Stimulated activated CD4-positive, alpha-beta T cell treated with anti-CD3 and anti-CD28 coated beads, Interleukin-4, amount 100 ng/mL, for 24 hours (primary cell): Measurements from ENCODE around the gene ZFHX3.

ENCODE experiments used
- DNase-seq: peaks from one replicate; pipeline ENCODE4 v3.0.0-alpha.2; 2020

Gene ZFHX3

DNA sequence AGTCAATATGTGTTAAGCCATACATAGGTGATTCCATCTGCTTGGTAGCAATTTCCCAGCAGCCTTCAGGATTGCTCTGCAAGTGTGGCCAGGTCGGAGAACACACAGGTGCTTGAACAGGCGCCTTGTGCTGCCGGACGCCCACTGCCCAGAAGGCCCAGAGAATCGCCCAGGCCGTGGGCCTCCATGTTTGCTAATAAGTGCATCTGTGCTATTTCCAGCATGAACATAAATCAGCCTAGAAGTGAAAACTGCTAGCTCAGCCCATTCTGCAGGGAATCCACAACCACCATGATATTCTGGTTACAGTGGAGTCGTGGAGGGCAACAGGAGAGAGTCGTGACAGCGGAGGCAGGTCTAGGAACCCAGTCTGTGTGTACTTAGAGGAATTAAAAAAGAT, 78.1 kb downstream of the ZFHX3 start:
- no peak for DNase-seq

DNA sequence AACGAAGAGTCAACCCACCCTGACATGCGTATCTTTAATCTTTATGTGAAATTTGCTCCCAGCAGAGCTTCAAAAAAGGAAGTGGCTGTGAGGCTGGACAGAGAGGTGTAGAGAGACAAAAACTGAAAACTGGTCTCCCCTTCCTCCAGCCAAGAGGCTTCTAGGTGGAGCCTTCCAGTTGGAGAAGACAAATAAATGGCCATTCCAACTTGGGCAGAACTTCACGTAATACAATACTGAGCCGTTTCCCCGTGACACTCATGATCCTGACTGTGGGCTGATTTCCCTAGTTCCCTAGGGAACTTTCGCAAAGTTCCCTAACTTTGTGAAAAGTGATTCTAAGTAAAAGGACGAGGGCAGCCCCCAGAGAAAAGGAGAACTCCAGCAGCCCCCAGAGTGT, 78.8 kb downstream of the ZFHX3 start:
- no peak for DNase-seq

DNA sequence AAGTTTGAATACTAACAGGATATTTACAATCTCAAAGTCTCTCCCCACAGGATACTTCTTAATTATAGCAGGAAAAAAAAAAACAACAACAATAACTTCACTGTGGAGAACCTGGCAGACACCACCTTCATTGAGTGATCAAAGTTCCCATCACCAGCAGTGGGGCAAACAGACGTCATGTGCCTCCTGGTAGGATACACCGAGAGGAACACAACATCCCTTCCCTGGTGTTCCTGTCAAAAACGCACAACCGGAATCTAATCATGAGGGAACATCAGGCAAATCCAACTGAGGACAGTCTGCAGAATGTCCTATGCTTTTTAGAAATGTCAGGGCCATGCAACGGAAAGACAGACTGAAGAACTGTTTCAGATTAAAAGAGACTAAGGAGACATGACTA, 80.0 kb downstream of the ZFHX3 start:
- no peak for DNase-seq

DNA sequence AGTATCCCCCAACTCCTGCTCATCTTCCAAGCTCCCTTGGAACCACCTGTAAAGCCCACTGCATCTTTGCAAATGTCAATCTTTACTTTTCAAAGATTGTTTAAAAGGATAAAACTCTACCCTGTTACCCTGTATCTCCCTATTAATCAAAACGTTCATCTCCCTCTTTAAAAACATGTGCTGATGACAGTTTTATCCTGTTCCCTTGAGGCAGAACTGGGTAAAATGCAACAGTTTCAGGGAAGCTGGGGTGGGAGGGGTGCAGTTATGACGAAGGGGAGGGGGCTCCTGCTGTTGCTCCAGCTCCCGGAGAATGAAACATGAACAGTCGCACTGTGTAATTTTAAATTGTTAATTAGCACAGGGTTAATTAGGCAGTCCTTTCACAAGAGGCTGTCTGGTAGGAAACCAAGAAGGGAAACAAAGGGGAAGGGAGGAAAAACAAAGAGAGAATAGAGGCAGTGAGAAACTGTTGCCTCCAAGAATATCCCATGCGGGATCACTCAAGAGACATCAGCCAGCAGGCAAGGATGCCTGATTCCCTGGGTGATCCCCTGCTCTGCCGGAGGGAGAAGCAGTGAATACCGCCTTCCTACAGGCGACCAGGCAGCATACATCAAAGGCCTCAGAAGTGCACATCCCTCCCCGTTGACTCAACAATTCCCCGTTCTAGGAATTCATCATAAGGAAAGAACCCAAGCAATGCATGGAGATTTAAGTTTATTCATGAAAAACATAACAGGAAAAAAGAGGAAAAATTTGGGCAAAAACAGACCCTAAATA, 84.2 kb downstream of the ZFHX3 start:
- no peak for DNase-seq

DNA sequence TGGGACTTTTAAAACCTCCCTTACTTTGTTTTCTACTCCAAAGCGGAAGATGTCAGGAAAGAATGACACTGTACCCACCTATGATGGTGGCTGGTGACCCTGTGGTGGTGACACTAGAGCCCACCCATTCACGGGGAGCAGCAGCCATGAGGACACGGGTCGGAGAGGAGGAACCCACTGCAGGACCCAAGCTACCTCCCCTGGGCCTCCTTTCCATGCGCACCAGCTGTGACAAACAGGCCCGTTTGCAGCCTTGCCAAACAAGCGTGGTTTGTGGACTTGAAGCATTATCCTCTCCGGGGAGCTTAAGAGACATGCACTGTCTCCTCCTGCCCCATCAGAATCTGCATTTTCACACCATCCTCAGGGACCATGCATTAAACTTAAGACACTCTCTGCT, 85.6 kb downstream of the ZFHX3 start:
- DNase-seq: no peak

DNA sequence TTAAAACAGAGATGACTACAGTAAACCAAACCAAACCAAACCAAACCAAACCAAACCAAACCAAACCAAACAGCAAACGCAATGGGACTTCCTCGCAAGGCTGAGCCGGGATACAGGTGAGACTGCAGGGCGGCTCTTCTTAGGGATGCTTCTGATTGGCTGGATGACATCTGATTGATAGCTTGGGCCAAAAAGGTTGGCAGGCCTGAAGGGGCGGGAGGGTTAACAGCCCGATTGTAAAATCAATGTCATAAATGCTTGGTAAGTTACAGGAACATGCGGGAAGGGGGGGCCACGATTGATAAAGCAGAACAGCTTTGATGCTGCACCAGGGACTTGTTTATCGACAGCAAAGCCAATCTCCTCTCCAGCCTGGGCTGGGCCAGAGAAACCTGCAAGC, 86.1 kb downstream of the ZFHX3 start:
- DNase-seq: no peak

DNA sequence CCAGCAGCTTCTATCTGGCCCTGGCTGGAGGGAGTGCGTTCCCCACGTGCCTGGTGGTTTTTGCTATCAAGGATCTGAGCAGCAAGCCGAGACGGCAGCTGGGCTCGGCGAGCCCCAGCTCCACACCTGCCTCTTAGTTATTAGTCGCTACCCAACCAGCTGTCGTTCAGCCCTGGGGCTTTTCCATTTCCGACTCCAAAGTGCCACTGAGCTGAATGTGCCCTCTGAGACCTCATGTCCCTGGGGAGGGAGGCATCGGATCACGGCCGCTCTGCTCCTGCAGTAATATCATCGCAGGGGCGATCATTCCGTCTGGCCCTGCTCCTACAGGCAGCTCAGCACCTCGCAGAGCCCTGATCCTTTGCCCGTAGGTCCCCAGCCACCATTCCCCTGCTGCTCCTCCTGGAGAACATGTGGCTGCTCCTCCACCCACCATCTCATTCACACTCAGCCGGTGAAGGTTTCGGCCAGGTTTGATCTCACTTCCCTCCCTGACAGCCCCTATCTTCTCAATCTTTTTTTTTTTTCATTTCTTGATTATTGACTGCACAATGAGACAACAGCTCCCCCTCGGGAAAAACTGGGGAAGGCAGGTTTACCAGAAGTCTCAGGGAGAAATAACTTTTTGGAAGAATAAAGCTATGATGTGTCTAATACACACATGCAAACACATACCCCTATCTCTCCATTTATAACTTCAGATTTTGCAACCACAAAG, 86.7 kb downstream of the ZFHX3 start:
- no peak for DNase-seq

DNA sequence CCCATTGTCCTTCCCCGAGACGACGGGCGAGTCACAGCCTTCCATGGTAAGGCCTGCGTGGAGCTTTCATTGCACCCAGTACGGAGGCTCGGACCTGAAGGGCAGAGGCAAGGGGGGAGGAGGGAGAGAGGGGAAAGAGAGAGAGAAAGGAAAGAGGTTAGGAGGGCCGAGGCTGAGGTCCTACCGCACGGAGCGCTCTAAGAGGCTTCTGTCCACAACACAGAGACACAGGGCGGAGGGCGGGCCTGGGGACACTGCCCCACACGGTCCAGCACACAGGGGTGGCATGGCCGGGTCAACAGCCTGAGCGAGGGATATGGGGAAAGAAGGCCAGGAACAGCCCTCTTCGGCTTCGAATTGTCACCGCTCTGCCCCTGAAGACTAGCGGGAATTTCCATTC, 87.8 kb downstream of the ZFHX3 start:
- no peak for DNase-seq

DNA sequence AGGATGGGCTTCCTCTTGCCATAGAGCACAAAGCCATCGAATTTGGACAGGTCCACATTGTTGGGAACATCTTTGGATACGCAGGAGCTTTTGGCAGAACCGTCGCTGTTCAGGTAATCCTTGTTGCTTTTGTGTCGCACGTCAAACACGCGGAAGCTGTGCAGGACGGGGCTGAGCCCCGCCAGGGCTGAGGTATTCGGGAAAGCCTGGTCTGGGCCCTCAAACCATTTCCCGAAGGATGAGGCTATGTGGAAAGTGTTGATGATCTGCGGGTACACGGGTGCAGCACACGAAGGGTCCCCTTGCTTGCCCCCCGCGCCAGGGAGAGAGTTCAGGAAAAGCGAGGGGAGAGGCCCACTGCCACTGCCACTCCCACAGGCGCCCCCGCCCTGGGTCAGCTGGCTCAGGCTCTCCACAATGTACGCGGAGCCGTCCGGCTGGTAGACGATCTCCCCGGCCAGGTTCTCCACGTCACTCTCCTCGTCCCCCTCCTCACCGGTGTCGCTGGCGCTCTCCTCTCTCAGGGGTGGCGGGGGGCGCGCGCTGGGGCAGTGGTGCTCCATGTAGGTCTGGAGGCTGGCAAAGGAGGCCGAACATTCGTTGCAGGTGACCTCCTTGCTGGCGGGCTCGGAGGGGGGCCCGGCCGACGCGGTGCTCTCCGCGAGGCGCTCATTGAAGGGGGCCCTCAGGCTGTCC, 88.5 kb downstream of the ZFHX3 start:
- no peak for DNase-seq

DNA sequence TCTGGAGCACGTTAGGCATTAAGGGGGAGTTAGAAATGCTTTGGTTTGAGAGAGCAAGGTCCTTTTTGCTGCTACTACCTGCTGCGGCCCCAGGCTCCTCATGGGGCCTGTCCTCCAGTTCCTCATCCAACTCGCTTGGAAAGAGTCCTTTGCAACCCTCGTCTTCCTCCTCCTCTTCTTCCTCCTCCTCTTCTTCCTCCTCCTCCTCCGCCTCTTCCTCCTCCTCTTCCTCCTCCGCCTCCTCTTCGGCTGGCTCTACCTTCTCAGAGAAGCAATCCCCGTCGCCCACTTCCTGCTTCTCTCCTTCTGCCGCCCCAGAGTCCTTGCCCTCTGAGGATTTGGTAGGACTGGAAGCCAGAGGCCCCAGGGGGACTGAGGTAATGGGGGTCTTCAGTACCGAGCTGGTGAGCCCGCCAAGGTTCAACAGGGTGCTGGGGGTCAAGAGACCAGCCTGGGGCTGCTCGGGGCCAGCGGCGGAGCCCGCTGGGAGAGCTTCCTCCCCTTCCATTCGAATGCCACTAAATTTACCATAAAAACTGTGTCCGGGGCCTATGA, 89.3 kb downstream of the ZFHX3 start:
- DNase-seq: no peak

DNA sequence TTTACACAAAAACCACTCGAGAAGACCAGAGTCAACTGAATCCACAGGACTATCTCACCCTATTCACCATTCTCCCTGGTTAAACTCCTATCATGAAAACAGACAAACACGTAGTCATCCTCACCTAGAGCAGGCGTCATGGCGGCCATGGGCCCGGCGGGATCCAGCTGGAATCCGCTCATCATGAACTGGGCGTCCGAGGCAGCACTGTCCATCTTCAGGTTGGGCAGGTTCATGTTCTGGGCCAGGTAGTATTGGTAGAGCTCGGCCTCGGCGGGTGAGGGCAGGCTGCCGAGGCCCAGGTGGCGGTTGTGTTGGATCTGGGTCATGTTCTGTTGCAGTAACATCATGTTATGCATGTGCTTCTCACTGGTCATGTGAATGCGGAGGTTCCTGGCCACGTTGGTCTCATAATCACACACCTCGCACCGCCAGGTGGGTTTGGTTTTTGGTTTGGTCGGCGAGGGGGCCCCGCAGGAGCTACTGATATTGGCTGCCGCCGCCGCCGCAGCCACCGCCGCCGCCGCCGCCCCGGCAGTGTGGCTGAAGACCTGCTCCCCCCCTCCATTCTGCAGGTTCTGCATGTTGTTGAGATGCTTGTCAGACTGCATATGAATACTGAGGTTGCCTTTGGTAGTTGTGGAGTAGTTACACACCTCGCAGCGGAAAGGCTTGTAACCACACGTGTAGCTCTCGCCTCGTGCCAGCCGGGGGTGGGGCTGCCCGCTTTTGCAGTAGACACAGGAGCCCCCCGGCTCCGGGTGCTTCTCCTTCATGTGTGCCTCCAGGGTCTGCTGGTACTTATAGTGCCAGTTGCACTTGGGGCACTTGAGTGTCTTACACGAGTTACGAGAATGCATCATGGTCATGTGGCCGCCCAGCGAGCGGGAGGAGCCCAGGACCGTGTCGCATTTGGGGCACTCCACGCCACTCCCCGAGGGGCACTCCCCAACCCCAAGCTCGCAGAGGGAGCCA, 90.3 kb downstream of the ZFHX3 start:
- no peak for DNase-seq

DNA sequence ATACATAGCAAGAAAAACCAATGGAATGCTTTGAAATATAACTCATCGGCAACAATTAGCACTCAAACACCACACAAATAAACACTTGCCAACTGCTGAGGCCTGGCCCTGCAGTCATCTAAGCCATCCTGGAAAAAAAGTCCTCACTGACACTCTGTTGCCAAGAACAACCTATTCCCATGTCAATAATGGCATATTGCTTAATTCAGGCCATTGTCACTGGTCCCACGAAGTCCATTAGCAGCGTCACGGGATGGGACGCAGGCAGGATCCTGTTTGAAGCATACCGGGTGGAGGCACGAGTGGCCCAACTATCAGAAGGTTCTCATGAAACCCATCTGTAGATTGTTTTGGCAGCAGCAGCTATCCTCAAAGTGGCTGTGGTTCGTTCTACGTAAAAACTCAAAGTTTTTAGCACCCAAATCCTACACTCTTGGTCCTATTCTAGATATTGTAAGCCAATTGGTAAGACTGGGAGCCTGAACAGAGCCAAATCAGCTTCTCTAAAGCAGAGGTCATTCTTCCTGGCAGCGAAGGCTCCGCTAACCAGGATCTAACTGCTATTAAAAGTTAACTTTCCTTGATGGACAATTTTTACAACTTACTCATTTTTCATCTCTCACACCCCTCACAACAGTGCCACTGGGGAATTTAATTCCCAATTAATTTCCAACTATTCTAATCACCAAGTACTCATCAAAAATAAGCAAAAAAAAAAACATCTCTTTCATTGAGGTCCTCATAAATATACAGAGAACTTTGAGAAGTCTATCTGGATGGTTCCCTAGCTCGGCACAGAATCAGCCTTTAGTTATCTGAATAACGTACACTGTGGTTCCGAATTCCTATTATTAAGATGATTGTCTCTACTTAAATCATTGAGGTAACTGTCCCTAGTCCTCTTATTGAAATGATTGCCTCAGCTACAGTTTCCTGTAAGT, 91.5 kb downstream of the ZFHX3 start:
- DNase-seq: no peak

DNA sequence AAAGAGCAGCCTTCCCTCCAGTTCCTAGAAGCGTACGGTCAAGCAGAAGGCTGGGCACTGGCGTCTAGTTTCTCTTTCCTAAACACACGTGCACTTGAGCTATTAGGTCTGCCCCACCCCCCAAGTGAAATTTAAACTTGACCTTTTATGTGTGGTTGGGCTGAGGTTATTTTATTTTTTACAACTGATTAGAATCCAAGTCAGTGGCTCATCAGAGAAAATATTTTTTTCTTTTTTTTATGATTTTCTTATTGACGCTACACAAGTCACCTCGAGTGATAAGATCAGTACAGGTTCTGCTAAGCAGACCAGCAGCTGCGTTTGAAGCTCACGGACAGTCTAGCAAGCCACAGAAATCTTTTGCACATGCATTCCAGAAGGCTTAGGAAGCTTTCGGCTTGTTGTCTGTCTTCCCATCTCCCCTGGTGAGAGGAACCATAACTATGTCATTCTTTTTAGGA, 95.1 kb downstream of the ZFHX3 start:
- no peak for DNase-seq

DNA sequence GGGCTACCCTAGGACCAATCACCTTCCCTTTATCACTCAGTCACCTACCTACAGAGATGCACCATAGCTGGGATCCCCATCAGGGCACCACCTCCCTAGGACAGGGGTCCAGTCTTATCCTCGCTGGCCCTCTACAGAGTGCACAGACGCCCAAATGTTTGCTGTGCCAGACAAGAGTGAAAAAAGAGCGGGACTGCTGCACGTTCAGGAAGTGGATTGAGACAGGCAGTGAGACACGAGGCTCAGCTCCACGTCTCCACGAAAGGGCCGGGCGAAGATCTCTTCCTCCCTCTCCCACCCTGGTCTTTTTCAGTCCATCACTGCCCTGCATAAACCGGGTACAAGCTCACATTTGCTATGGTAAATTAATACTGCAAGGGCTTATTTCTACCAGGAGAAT, 95.5 kb downstream of the ZFHX3 start:
- DNase-seq: no peak

DNA sequence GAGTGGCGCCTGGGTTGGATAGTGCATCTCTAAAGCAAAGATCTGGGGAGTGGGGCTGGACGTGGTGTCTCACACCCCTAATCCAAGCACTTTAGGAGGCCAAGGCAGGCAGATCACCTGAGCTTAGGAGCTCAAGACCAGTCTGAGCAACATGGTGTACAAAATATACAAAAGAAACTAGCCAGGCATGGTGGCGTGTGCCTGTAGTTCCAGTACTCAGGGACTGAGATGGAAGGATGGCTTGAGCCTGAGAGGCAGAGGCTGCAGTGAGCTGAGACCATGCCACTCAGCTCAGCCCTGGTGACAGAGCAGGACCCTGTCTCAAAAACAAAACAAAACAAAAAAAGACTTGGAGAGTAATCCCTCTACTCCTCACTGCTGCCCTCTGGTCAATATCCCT, 96.0 kb downstream of the ZFHX3 start:
- DNase-seq: no peak

DNA sequence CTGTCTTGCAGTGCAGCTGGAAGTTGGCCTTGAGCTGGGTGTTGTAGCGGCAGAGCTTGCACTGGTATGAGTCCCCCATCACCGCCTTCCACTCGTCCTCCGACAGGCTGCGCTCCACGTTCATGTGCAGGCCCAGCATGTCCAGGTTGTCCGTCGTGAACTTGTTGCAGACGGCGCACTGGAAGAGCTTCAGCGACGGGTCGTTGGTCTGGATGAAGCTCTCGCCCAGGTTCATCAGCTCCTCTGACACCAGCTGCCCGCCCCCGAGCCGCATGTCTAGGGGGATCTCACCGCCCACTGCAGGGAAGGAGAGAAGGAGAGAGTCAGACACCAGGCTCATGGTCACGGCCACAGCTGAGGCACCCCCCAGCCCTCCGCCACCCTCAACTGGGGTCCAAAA, 97.3 kb downstream of the ZFHX3 start:
- no peak for DNase-seq

DNA sequence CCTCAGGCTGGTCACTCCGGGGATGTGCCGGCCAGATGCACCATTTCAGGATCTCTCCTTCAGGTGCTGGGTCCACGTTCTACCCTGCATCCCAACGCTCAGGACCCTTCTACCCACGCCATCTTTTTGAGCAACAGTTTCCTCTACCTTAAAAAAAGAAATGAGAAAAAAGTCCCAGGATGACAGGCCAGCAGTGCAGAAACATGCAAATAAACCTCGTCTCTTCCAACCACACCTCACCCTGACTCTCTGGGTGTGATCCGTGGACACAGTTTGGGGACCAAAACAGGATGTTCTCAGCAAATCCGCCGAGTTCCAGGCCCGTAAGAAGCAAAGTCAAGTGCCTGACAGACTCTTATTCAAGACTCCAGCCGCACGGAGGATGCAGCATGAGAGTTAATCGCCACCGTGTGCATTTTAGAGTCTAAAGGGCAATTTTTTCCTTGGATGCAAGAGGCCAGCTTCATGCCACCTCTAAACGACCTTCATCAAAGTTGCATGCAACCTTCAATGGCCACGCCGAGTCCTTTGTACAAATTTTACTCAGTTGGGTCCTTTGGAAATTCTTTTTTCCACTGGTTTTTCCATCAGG, 99.6 kb downstream of the ZFHX3 start:
- DNase-seq: no peak

DNA sequence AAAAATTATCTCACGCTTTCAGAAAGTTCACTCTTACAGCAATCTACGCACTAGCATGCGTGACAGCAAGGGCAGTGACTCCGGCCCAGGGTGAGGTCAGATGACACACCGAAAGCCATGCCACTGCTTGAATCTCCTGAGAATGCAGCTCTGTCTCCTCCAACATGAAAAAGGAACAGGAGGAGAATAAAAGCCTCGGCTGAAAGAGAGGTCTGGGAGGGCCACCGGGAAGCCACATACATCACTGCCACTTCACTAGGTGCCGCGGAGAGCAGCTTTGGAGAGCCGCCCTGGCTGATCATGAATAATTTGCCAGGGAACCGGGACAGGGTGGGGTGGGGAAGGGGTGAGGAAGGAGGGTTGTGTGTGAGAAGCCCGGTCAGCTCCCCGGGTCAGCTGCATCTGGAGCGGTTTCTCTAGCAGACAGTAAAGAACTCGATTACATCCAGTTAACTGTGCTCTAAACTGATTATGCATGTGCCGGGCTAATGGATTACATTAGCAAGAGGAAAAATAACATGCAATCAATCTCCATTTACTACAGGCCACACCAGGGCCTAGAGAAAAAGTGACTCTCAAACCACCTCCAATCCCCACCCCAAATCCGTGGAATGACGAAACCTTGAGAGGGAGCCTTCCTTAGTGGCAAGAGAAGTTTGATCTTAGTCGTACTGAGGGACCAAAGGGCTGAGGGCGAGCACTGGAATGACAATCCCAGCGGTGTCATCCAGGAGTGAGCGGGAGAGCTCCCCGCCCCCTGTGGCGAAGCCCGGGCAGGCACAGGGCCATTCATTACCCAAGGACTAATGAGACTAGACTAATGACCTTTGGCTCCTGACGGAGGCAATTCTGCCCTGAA, 100.3 kb downstream of the ZFHX3 start:
- no peak for DNase-seq

DNA sequence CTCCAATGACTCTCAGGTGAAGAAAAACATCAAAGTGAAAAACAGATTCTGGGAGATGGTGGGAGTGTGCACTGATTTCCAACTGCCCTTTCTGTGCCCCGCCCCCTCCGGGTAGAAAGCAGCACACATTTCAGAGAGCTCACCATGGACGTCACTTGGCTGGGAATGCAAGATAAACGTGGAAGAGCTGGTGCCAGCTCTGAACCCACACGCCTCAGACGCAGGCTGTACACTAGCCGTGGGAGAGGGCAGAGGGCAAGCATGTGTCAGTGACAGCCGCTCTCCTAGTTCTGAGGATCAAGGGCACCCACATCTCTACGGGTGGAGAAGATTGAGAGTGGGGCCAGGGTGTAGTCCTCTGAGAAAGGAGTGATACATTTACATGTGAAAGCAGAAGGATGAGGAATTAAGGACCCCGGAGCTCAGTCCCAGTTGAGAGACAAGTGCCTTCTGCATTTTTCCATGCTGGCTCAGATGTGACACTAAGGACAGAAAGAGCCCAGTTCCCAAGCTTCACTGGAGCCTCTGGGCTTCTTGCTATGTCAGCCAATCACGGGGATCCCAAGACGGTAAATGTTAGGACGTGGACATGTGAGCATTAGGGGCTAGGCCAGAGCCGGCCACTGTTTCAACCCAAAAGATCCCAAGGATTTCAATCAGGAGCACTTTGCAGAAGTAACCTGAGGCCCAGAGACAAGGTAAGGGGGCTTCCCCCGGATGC, 101.3 kb downstream of the ZFHX3 start:
- no peak for DNase-seq
